Left ventricle myocardium superior (tissue), 1 donor: Measurements from ENCODE around the gene DMAC2L. TPM values are rescaled to one million over a fixed set of nuclear protein-coding genes. Genes with fewer than 3 reads are reported as not detected.

Experiments
- ATAC-seq: fragments of 200-7000 bp; cut with Tn5 transposase; one replicate; pipeline ENCODE4 v1.9.1; 2020; ENCODE audit warnings: mild to moderate bottlenecking, moderate library complexity
- DNase-seq: peaks from one replicate; pipeline ENCODE4 v3.0.0-alpha.2; 2020
- intact Hi-C: fragments of 100-400 bp; cut with micrococcal nuclease; formaldehyde crosslinking; loops from one replicate; pipeline ENCODE4 v1.11.0; 2022
- microRNA-seq: library from miRNA; unstranded; fragments of <30 nt; microRNA quantifications from one replicate; pipeline ENCODE4 v1.2.0, GENCODE V29; 2020; ENCODE audit warnings: borderline number of aligned reads
- total RNA-seq: library from RNA; stranded (reverse); fragmentation: NEBNext Ultra II Directional; extraction: Animal tissue kit (Norgen Biotek cat#: 25700); gene quantifications from one replicate; pipeline ENCODE4 v1.2.1, GENCODE V29; 2021
- donor health status: DM: no; HTN: yes; CAD: no; lungs with severe emphysema.

The DMAC2L gene
- total RNA-seq, 1 donor from 2014 or later = 22.6 TPM

DNA sequence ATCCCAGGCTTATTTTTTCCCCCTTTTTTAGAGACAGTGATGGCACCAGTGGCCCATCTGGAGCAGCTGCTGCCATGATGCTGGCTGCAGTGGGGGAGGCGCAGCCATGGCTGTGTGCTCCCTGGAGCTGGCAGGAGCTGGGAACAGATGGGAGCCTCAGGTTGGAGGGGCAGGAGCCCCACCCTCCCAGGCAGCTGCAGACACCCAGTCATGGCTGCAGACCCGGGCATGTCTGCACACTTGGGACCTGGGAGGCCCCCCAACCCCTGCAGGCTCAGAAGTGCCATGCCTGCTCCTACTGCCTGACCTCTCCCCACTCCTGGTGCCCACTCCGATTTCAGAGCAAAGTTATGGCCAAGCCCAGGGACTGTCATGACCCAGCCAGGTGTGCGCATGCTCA lies 59.4 kb downstream of the DMAC2L start:
- DNase-seq (no peak), ATAC-seq (no peak)
- intact Hi-C loops = no loop called here

- ATAC-seq = no peak
- intact Hi-C loops = no loop called here
- no peak for DNase-seq
These were observed 61.8 kb downstream of the DMAC2L start for GRCh38 chr14:50373959-50374358.

DNA sequence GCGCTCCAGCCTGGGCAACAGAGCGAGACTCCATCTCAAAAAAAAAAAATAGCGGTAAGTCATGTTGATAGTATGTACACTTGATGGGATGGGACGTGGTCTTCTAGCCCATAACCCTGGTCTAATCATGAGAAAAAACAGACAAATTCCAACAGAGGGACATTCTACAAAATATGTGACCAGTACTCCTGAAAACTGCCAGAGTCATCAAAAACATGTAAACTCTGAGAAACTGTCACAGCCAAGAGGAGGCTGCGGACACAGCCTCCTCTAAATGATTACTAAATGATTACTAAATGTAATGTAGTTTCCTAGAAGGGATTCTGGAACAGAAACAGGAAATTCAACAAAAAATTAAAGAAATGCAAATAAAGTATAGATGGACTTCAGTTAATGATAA lies 63.6 kb downstream of the DMAC2L start:
- intact Hi-C loops = no loop called here
- ATAC-seq (no peak), DNase-seq (no peak)

Small RNAs within 50 kb of the gene (microRNA-seq; reads per million reads assigned to microRNA genes)
- not detected for gene MIR4504

Other genes starting within 250 kb of the DMAC2L start
- 3.0 TPM for gene VCPKMT, start 195.8 kb upstream of the DMAC2L start, total RNA-seq
- 40.8 TPM for gene SOS2, start 80.7 kb upstream of the DMAC2L start, total RNA-seq
- 13.4 TPM for gene L2HGDH, start 95 bp upstream of the DMAC2L start, total RNA-seq
- 2.0 TPM for gene CDKL1, start 84.6 kb downstream of the DMAC2L start, total RNA-seq
- gene MAP4K5, start 220.2 kb downstream of the DMAC2L start, total RNA-seq = 16.3 TPM
- 1.0 TPM for gene ATL1, start 247.8 kb downstream of the DMAC2L start, total RNA-seq